IPS DF 6.9 (cell line): ENCODE measurements around the gene TAF11L13.

Source experiments
- DNase-seq: peaks from one replicate; pipeline ENCODE4 v3.0.0-alpha.2; 2013; ENCODE audit warnings: low read depth, low spot score
- H3K27ac ChIP-seq: one replicate; pipeline ENCODE4 v1.5.1; 2013; ENCODE audit warnings: low read length, control low read depth
- H3K27me3 ChIP-seq: 2 replicates; pipeline ENCODE4 v1.6.1; 2013; ENCODE audit warnings: mild to moderate bottlenecking, low read length; ENCODE audit not compliant: control insufficient read depth, insufficient read depth
- H3K36me3 ChIP-seq: 2 replicates; pipeline ENCODE4 v1.6.1; 2013; ENCODE audit warnings: low read length; ENCODE audit not compliant: control insufficient read depth, insufficient read depth
- H3K4me1 ChIP-seq: 2 replicates; pipeline ENCODE4 v1.6.1; 2013; ENCODE audit warnings: low read length; ENCODE audit not compliant: control insufficient read depth, insufficient read depth
- H3K4me3 ChIP-seq: 2 replicates; pipeline ENCODE4 v1.5.1; 2013; ENCODE audit warnings: mild to moderate bottlenecking, low read length
- H3K9me3 ChIP-seq: 2 replicates; pipeline ENCODE4 v1.6.1; 2013; ENCODE audit warnings: low read length, inconsistent platforms; ENCODE audit not compliant: control insufficient read depth, insufficient read depth
- WGBS: extraction: QIAGEN DNeasy Blood & Tissue Kit; methylation state at CpG from one replicate; pipeline ENCODE4 v1.1.7; 2013; ENCODE audit warnings: mixed read lengths, missing lambda C conversion rate; ENCODE audit not compliant: insufficient read length, insufficient coverage; 5-methylcytosine and 5-hydroxymethylcytosine counted together

The TAF11L13 gene

DNA sequence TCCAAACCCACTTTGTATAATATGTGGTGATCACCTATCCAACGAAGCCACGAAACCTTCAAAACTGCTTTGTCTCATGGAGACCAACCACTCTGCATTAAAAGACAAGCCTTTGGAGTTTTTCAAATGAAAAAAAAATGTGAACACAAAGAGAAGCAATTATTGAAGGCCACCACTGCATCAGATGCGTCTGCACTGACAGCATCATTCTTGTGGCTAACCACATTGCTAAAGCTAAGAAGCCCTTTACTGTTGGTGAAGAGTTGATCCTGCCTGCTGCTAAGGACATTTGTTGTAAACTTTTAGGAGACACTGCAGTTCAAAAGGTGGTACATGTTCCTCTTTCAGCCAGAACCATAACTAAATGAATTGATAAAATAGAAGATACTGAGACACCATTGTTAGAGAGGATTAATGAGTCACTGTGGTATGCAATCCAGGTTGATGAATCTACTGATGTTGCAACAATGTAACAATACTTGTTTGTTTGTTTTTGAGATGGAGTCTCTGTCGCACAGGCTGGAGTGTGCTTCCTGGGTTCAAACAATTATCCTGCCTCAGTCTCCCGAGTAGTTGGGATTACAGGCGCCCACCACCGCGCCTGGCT, 47.8 kb downstream of the TAF11L13 start:
- Histone ChIP-seq H3K27me3 (no peaks in the 10 kb centered on the region), H3K36me3 (no peaks in the 10 kb centered on the region), H3K4me3 (no peak overlapping the region), H3K4me1 (no peaks in the 10 kb centered on the region), H3K27ac (no peak overlapping the region), H3K9me3 (no peaks in the 10 kb centered on the region)
- no peak for DNase-seq
- WGBS = no CpG with 5 or more reads among the region's 8 CpGs

DNA sequence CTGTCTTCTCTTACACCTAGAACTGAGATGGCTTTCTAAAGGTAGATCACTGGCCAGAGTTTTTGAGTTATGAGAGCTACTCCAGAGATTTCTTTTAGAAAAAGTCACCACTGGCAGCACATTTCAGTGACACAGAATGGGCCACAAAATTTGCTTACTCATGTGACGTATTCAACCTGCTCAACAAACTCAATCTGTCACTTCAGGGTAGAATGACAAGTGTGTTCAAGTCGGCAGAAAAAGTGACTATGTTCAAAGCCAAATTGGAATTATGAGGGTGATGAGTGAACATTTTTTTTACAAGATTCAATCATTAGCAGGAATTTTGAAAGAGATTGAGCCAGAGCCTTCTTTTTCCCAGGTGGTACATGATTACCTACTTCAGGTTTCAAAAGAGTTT, 48.8 kb downstream of the TAF11L13 start:
- no peaks in the 10 kb centered on the region for H3K4me1 ChIP-seq
- no peak for DNase-seq
- no peak overlapping the region for H3K4me3 ChIP-seq
- no CpG with 5 or more reads among the region's 2 CpGs for WGBS
- no peak overlapping the region for H3K27ac ChIP-seq
- no peaks in the 10 kb centered on the region for H3K36me3 ChIP-seq
- no peaks in the 10 kb centered on the region for H3K27me3 ChIP-seq
- no peaks in the 10 kb centered on the region for H3K9me3 ChIP-seq
